ENCODE measurements around the gene FZR1. TPM values are rescaled to one million over a fixed set of nuclear protein-coding genes. Genes with fewer than 3 reads are reported as not detected.

Gene FZR1
- total and polyA plus RNA-seq, 2 of the 13 experiments (the other 11 are each of a cell fraction or from before 2014, with no cell fraction given) = 29.0 to 30.8 TPM

DNA sequence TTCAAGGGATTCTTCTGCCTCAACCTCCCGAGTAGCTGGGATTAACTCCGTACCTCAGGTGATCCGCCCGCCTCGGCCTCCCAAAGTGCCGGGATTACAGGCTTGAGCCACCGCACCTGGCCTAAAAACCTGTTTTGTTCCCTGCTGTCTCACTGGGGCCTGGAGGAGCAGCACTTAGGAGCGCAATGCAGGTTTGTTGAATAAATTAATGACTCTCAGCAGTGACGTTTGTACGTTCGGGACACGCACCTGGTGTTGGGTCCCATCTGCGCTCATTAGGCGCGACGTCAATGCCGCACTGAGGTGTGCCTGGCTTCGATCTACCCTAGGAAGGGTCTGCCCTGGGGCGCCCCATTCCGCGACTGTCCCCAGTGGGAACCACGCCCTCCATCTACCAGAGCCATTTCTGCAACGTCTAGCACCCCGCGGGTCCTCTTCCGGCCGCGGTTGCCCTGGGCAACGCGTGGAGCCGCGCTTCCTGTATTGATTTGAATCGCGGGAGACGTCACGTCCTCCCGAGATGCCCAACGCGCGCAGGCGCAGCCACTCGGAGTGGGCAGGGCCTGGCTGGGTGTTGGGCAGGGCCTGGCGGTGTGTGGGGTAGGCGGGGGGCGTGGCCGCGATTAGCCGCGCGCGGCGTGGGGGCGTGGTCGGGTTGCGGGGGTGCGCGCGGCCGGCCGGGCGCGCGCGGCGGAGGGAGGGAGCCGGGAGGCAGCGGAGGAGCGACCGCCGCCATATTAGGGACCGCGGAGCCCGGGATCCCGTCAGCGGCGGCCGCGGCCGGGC, at the start of gene FZR1 (continued):
- TF ChIP-seq, protein P1, sequence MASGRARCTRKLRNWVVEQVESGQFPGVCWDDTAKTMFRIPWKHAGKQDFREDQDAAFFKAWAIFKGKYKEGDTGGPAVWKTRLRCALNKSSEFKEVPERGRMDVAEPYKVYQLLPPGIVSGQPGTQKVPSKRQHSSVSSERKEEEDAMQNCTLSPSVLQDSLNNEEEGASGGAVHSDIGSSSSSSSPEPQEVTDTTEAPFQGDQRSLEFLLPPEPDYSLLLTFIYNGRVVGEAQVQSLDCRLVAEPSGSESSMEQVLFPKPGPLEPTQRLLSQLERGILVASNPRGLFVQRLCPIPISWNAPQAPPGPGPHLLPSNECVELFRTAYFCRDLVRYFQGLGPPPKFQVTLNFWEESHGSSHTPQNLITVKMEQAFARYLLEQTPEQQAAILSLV (CRISPR knock-in tag; IDR thresholded peaks at IDR 0.05; ENCODE audit: borderline replicate concordance) = peak; percentile 46; the same call in 1 of the 2 replicates
- 0 out of 2 replicates have a peak, but pooled peaks have one; percentile 59 for TF ChIP-seq ZNF713 (CRISPR knock-in tag; IDR thresholded peaks at IDR 0.05)
- no peak for TF ChIP-seq TOE1 (CRISPR knock-in tag; IDR thresholded peaks at IDR 0.05)
- TF ChIP-seq, protein P2, sequence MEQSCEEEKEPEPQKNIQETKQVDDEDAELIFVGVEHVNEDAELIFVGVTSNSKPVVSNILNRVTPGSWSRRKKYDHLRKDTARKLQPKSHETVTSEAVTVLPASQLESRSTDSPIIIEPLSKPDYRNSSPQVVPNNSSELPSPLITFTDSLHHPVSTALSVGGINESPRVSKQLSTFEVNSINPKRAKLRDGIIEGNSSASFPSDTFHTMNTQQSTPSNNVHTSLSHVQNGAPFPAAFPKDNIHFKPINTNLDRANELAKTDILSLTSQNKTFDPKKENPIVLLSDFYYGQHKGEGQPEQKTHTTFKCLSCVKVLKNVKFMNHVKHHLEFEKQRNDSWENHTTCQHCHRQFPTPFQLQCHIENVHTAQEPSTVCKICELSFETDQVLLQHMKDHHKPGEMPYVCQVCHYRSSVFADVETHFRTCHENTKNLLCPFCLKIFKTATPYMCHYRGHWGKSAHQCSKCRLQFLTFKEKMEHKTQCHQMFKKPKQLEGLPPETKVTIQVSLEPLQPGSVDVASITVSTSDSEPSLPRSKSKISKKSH (CRISPR knock-in tag; IDR thresholded peaks at IDR 0.05; ENCODE audit: borderline replicate concordance) = 0 out of 2 replicates have a peak, but pooled peaks have one; percentile 46
- TF ChIP-seq PHF5A (CRISPR knock-in tag; IDR thresholded peaks at IDR 0.05; ENCODE audit: low read depth, unreplicated experiment) = no peak
- TF ChIP-seq STAT5B (CRISPR knock-in tag; IDR thresholded peaks at IDR 0.05) = no peak
- TF ChIP-seq, protein P3, sequence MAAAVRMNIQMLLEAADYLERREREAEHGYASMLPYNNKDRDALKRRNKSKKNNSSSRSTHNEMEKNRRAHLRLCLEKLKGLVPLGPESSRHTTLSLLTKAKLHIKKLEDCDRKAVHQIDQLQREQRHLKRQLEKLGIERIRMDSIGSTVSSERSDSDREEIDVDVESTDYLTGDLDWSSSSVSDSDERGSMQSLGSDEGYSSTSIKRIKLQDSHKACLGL (CRISPR knock-in tag; IDR thresholded peaks at IDR 0.05) = 0 out of 2 replicates have a peak, but pooled peaks have one; percentile 46
- TF ChIP-seq THAP11 (CRISPR knock-in tag; IDR thresholded peaks at IDR 0.05) = peak; percentile 93
- peak; percentile 87 for TF ChIP-seq GATAD1 (CRISPR knock-in tag; IDR thresholded peaks at IDR 0.05)
- peak; percentile 52 for TF ChIP-seq MED8 (CRISPR knock-in tag; IDR thresholded peaks at IDR 0.05; ENCODE audit: insufficient replicate concordance)
- peak; percentile 82 for TF ChIP-seq IKZF5 (CRISPR knock-in tag; IDR thresholded peaks at IDR 0.05)
- TF ChIP-seq, protein P4, sequence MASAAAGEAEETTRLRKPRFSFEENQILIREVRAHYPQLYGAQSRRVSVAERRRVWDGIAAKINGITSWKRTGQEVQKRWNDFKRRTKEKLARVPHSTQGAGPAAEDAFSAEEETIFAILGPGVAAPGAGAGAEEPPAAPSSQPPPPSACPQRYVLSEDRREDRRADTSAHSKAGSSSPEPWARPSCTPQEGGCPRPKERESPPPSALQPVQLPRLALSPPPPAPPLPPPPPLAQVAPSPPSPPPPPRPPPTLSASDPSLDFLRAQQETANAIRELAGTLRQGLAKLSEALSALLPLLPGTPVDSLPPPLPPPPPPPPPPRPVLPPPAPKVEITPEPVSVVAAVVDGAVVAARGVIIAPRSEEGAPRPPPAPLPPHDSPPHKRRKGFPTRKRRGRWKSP (CRISPR knock-in tag; IDR thresholded peaks at IDR 0.05) = 0 out of 2 replicates have a peak, but pooled peaks have one; percentile 24
- TF ChIP-seq SIN3A (IDR thresholded peaks at IDR 0.05; ENCODE audit: borderline replicate concordance, low read depth, low read length) = peak; percentile 96
- TF ChIP-seq MXI1 (IDR thresholded peaks at IDR 0.05; ENCODE audit: borderline replicate concordance, low read depth, low read length) = peak; percentile 96; the same call in 2 of the 3 replicates
- TF ChIP-seq GPN1 (CRISPR knock-in tag; IDR thresholded peaks at IDR 0.05; ENCODE audit: borderline replicate concordance) = 0 out of 2 replicates have a peak, but pooled peaks have one; percentile 41
- peak; percentile 83 for TF ChIP-seq GATAD2A (CRISPR knock-in tag; IDR thresholded peaks at IDR 0.05)
- TF ChIP-seq SPEN (CRISPR knock-in tag; IDR thresholded peaks at IDR 0.05; ENCODE audit: low read depth) = peak; percentile 87
- peak; percentile 49 for TF ChIP-seq FOXA3 (CRISPR knock-in tag; IDR thresholded peaks at IDR 0.05)
- peak; percentile 99 for TF ChIP-seq ONECUT2 (CRISPR knock-in tag; IDR thresholded peaks at IDR 0.05)
- peak; percentile 67; the same call in 1 of the 2 replicates for TF ChIP-seq ZNF350 (CRISPR knock-in tag; IDR thresholded peaks at IDR 0.05; ENCODE audit: borderline replicate concordance, low read depth)
- TF ChIP-seq ZNF331 (CRISPR knock-in tag; IDR thresholded peaks at IDR 0.05) = peak; percentile 41; the same call in 1 of the 2 replicates
- peak; percentile 70 for TF ChIP-seq ARNT2 (CRISPR knock-in tag; IDR thresholded peaks at IDR 0.05; ENCODE audit: low read depth)
- peak; percentile 63 for TF ChIP-seq TEAD3 (CRISPR knock-in tag; optimal IDR thresholded peaks at IDR 0.05; ENCODE audit: borderline replicate concordance)
- TF ChIP-seq ELF3 (CRISPR knock-in tag; IDR thresholded peaks at IDR 0.05) = peak; percentile 66
- no peak for TF ChIP-seq ZNF703 (CRISPR knock-in tag; IDR thresholded peaks at IDR 0.05; ENCODE audit: borderline replicate concordance)

All from HepG2 (cell line).